Left ventricle myocardium inferior (tissue), 1 donor: ENCODE results near the gene FNDC3B. TPM values are rescaled to one million over a fixed set of nuclear protein-coding genes. Genes with fewer than 3 reads are reported as not detected.

Experiments
- DNase-seq: peaks from one replicate; pipeline ENCODE4 v3.0.0-alpha.2; 2020
- H3K27ac ChIP-seq: fragments of 200-600 bp; replicated peaks from 2 replicates; pipeline ENCODE4 v1.8.0; 2021
- H3K27me3 ChIP-seq: fragments of 200-600 bp; 2 replicates; pipeline ENCODE4 v1.8.0; 2021; ENCODE audit warnings: low read depth
- H3K36me3 ChIP-seq: fragments of 200-600 bp; 2 replicates; pipeline ENCODE4 v1.8.0; 2021
- H3K4me1 ChIP-seq: fragments of 200-600 bp; 2 replicates; pipeline ENCODE4 v1.8.0; 2021
- H3K4me3 ChIP-seq: fragments of 200-600 bp; 2 replicates; pipeline ENCODE4 v1.8.0; 2021; ENCODE audit warnings: mild to moderate bottlenecking, moderate library complexity
- H3K9me3 ChIP-seq: fragments of 200-600 bp; replicated peaks from 2 replicates; pipeline ENCODE4 v1.8.0; 2021
- CTCF ChIP-seq: fragments of 200-600 bp; IDR thresholded peaks from 2 replicates; pipeline ENCODE4 v1.8.0; 2021; ENCODE audit warnings: antibody characterized with exemption, mild to moderate bottlenecking, borderline replicate concordance
- intact Hi-C: fragments of 100-400 bp; cut with micrococcal nuclease; formaldehyde crosslinking; loops from one replicate; pipeline ENCODE4 v1.11.0; 2022
- total RNA-seq: library from RNA; stranded (reverse); fragmentation: NEBNext Ultra II Directional; extraction: Animal tissue kit (Norgen Biotek cat#: 25700); gene quantifications from one replicate; pipeline ENCODE4 v1.2.1, GENCODE V29; 2021
- donor health status: DM: no; HTN: yes; CAD: no; lungs with severe emphysema.

Gene FNDC3B
- total RNA-seq, 1 donor from 2014 or later: 75.7 TPM

- TF ChIP-seq CTCF: no peak
- intact Hi-C loops: no loop called here
- Histone ChIP-seq H3K27me3 (no peaks in the 10 kb centered on the region), H3K36me3 (no peaks in the 10 kb centered on the region), H3K4me1 (peaks cover 35% of the 10 kb centered on the region), H3K9me3 (no peaks in the 10 kb centered on the region), H3K27ac (peak overlapping the region; percentile 3), H3K4me3 (no peak overlapping the region)
- no peak for DNase-seq
These were observed 351.4 kb downstream of the FNDC3B start for GRCh38 chr3:172390792-172391191.

GRCh38 chr3:172391592-172392302 is 352.4 kb downstream of the FNDC3B start:
- Histone ChIP-seq H3K9me3 (no peaks in the 10 kb centered on the region), H3K4me1 (peaks cover 35% of the 10 kb centered on the region), H3K27ac (peak overlapping the region; percentile 3), H3K36me3 (no peaks in the 10 kb centered on the region), H3K27me3 (no peaks in the 10 kb centered on the region), H3K4me3 (no peak overlapping the region)
- intact Hi-C loops: no loop called here
- no peak for TF ChIP-seq CTCF
- DNase-seq: no peak

GRCh38 chr3:172394692-172395091 is 355.3 kb downstream of the FNDC3B start:
- Histone ChIP-seq H3K9me3 (no peaks in the 10 kb centered on the region), H3K4me3 (no peak overlapping the region), H3K36me3 (peaks cover 26% of the 10 kb centered on the region), H3K27ac (no peak overlapping the region), H3K27me3 (no peaks in the 10 kb centered on the region), H3K4me1 (peaks cover 25% of the 10 kb centered on the region)
- TF ChIP-seq CTCF: no peak
- no peak for DNase-seq
- intact Hi-C loops: no loop called here

- no peak for DNase-seq
These were observed 357.0 kb downstream of the FNDC3B start for GRCh38 chr3:172396400-172396799.

GRCh38 chr3:172397716-172398405 is 358.5 kb downstream of the FNDC3B start:
- no peak overlapping the region for H3K4me3 ChIP-seq
- no peaks in the 10 kb centered on the region for H3K9me3 ChIP-seq
- no peak for DNase-seq
- H3K27me3 ChIP-seq: no peaks in the 10 kb centered on the region
- H3K4me1 ChIP-seq: no peaks in the 10 kb centered on the region
- intact Hi-C loops: no loop called here
- no peak overlapping the region for H3K27ac ChIP-seq
- peaks cover 52% of the 10 kb centered on the region for H3K36me3 ChIP-seq
- TF ChIP-seq CTCF: no peak

More at GRCh38 chr3:172396400-172396799, 357.0 kb downstream of the FNDC3B start:
- Histone ChIP-seq H3K36me3 (peaks cover 40% of the 10 kb centered on the region), H3K27ac (no peak overlapping the region), H3K27me3 (no peaks in the 10 kb centered on the region), H3K4me1 (peaks cover 8% of the 10 kb centered on the region), H3K4me3 (no peak overlapping the region), H3K9me3 (no peaks in the 10 kb centered on the region)
- TF ChIP-seq CTCF: no peak
- intact Hi-C loops: no loop called here
